ENCODE results near the gene RHOG. TPM values are rescaled to one million over a fixed set of nuclear protein-coding genes. Genes with fewer than 3 reads are reported as not detected.
"Not testable (repeated sequence)": the region's sequence is repeated elsewhere in the genome, so short reads cannot be mapped to it uniquely, and the experiment has no call there.

Gene RHOG
- total and polyA plus RNA-seq, 2 donors (not counting 1 experiment from before 2014, with no cell fraction given): 10.9 to 53.1 TPM

- TF ChIP-seq, protein P1, sequence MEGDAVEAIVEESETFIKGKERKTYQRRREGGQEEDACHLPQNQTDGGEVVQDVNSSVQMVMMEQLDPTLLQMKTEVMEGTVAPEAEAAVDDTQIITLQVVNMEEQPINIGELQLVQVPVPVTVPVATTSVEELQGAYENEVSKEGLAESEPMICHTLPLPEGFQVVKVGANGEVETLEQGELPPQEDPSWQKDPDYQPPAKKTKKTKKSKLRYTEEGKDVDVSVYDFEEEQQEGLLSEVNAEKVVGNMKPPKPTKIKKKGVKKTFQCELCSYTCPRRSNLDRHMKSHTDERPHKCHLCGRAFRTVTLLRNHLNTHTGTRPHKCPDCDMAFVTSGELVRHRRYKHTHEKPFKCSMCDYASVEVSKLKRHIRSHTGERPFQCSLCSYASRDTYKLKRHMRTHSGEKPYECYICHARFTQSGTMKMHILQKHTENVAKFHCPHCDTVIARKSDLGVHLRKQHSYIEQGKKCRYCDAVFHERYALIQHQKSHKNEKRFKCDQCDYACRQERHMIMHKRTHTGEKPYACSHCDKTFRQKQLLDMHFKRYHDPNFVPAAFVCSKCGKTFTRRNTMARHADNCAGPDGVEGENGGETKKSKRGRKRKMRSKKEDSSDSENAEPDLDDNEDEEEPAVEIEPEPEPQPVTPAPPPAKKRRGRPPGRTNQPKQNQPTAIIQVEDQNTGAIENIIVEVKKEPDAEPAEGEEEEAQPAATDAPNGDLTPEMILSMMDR (conservative IDR thresholded peaks at IDR 0.05 in 1 of 2, IDR thresholded peaks at IDR 0.05 in 1 of 2; ENCODE audit: low read depth in 1 of 2, low read length in 2 of 2): no peak
- TF ChIP-seq EZH2 (IDR thresholded peaks at IDR 0.05; ENCODE audit: low read length, missing control alignments): no peak
Observed at GRCh38 chr11:3866206-3866605, 25.4 kb upstream of the RHOG start.

DNA sequence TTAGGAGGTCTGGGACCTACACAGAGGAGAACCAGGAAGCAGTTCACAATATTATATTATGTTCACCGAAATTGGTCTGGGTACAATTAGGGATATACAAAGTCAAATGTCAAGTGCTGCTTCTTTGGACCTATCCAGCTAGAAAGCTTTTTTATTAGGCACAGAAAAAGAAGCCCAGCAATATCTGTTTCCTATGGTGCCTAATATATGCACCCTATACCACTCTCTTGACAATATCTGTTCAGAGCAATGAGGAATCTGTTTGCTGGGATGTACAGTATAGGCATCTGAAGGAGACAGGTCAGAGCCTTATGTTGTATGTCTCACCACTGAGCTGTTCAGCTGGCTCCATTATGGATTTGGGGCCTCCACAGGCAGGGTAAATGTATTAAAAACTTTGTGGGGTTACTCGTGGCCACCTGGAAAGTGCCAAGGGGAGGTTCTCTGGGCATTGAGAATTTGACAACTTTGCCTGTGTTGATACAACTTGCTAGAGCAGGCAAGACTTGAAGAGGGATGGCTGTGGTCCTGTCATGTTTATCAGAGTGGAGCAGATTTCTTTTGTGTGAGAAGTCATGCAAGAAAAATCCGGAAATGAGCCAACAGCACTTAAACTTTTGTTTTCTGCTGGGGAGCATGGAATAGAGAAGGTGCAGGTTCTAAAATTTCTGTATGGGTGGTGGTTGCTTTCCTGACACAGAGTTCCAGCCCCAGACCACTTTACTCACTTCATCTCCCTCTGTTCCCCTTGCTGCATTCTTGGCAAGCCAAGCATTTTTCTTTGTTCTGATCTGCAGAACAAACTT lies 24.8 kb upstream of the RHOG start:
- no peaks in the 10 kb centered on the region for H3K36me3 ChIP-seq (ENCODE audit: control insufficient read depth, insufficient read depth, low read length)
- H3K27ac ChIP-seq (ENCODE audit: insufficient read depth, low read length): no peak overlapping the region
- H3K9me3 ChIP-seq (ENCODE audit: control insufficient read depth, insufficient read depth, low read depth, low read length): no peaks in the 10 kb centered on the region
- H3K79me2 ChIP-seq (ENCODE audit: control insufficient read depth, insufficient read depth, low read length): no peaks in the 10 kb centered on the region
- H4K20me1 ChIP-seq (ENCODE audit: control insufficient read depth, extremely low read depth, insufficient read depth, low read length): no peaks in the 10 kb centered on the region
- peak; percentile 66 to 83 for DNase-seq (ENCODE audit: low read depth in 2 of 2)
- H3K4me3 ChIP-seq (replicated peaks in 1 of 4; ENCODE audit: control extremely low read depth in 1 of 4, insufficient read depth in 1 of 4, low read depth in 3 of 4, low read length in 4 of 4): no peak overlapping the region
- H3K27me3 ChIP-seq (ENCODE audit: control insufficient read depth, insufficient read depth, low read length): no peaks in the 10 kb centered on the region
- peaks cover 2% of the 10 kb centered on the region for H3K4me1 ChIP-seq (ENCODE audit: control insufficient read depth, extremely low read depth, insufficient read depth, low read length)
- H2AFZ ChIP-seq (ENCODE audit: low read length): no peak overlapping the region
- peak overlapping the region; percentile 4 for H3K4me2 ChIP-seq (ENCODE audit: extremely low read depth, insufficient read depth, low read length)
- H3K9ac ChIP-seq (ENCODE audit: insufficient read depth, low read length): no peak overlapping the region
- TF ChIP-seq EZH2 (IDR thresholded peaks at IDR 0.05; ENCODE audit: low read length, missing control alignments): no peak
- TF ChIP-seq, protein P1 (conservative IDR thresholded peaks at IDR 0.05 in 1 of 2, IDR thresholded peaks at IDR 0.05 in 1 of 2; ENCODE audit: low read depth in 1 of 2, low read length in 2 of 2): no peak

More at GRCh38 chr11:3866206-3866605, 25.4 kb upstream of the RHOG start:
- peak overlapping the region; percentile 4 for H3K4me2 ChIP-seq (ENCODE audit: extremely low read depth, insufficient read depth, low read length)
- no peak overlapping the region for H3K9ac ChIP-seq (ENCODE audit: insufficient read depth, low read length)
- no peaks in the 10 kb centered on the region for H3K36me3 ChIP-seq (ENCODE audit: control insufficient read depth, insufficient read depth, low read length)
- no peaks in the 10 kb centered on the region for H3K27me3 ChIP-seq (ENCODE audit: control insufficient read depth, insufficient read depth, low read length)
- H3K9me3 ChIP-seq (ENCODE audit: control insufficient read depth, insufficient read depth, low read depth, low read length): no peaks in the 10 kb centered on the region
- no peak overlapping the region for H3K4me3 ChIP-seq (replicated peaks in 1 of 4; ENCODE audit: control extremely low read depth in 1 of 4, insufficient read depth in 1 of 4, low read depth in 3 of 4, low read length in 4 of 4)
- no peaks in the 10 kb centered on the region for H3K79me2 ChIP-seq (ENCODE audit: control insufficient read depth, insufficient read depth, low read length)
- DNase-seq (ENCODE audit: low read depth in 2 of 2): no peak
- H2AFZ ChIP-seq (ENCODE audit: low read length): no peak overlapping the region
- peaks cover 2% of the 10 kb centered on the region for H3K4me1 ChIP-seq (ENCODE audit: control insufficient read depth, extremely low read depth, insufficient read depth, low read length)
- no peak overlapping the region for H3K27ac ChIP-seq (ENCODE audit: insufficient read depth, low read length)
- H4K20me1 ChIP-seq (ENCODE audit: control insufficient read depth, extremely low read depth, insufficient read depth, low read length): no peaks in the 10 kb centered on the region

DNA sequence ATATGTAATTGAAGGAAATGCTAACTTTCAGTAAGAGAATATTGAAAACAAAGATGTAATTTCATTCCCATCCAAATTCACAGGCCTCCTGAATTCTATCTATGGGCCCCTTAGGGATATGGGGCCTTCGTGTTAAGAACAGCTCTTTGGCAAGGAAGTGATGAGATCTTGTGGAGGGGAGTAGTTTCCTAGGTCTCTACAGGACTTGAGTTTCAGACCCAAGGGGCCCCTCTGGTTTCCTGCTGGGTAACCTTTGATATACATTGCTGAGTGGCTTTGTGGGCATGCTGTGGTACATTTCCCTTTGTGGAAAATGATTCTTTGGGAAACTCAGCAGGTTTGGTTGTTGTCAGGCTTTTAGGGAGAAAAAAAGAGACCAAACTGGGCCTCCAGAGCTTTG lies 20.9 kb upstream of the RHOG start:
- H3K79me2 ChIP-seq (ENCODE audit: control insufficient read depth, insufficient read depth, low read length): peaks cover 3% of the 10 kb centered on the region
- TF ChIP-seq, protein P1 (conservative IDR thresholded peaks at IDR 0.05 in 1 of 2, IDR thresholded peaks at IDR 0.05 in 1 of 2; ENCODE audit: low read depth in 1 of 2, low read length in 2 of 2): no peak
- no peak for TF ChIP-seq EZH2 (IDR thresholded peaks at IDR 0.05; ENCODE audit: low read length, missing control alignments)
- H3K4me3 ChIP-seq (replicated peaks in 1 of 4; ENCODE audit: control extremely low read depth in 1 of 4, insufficient read depth in 1 of 4, low read depth in 3 of 4, low read length in 4 of 4): no peak overlapping the region
- H4K20me1 ChIP-seq (ENCODE audit: control insufficient read depth, extremely low read depth, insufficient read depth, low read length): no peaks in the 10 kb centered on the region
- H3K27me3 ChIP-seq (ENCODE audit: control insufficient read depth, insufficient read depth, low read length): no peaks in the 10 kb centered on the region
- H3K27ac ChIP-seq (ENCODE audit: insufficient read depth, low read length): no peak overlapping the region
- no peaks in the 10 kb centered on the region for H3K36me3 ChIP-seq (ENCODE audit: control insufficient read depth, insufficient read depth, low read length)
- H3K9ac ChIP-seq (ENCODE audit: insufficient read depth, low read length): no peak overlapping the region
- no peak for DNase-seq (ENCODE audit: low read depth in 2 of 2)
- no peaks in the 10 kb centered on the region for H3K9me3 ChIP-seq (ENCODE audit: control insufficient read depth, insufficient read depth, low read depth, low read length)
- no peak overlapping the region for H3K4me2 ChIP-seq (ENCODE audit: extremely low read depth, insufficient read depth, low read length)
- H2AFZ ChIP-seq (ENCODE audit: low read length): no peak overlapping the region
- peaks cover 2% of the 10 kb centered on the region for H3K4me1 ChIP-seq (ENCODE audit: control insufficient read depth, extremely low read depth, insufficient read depth, low read length)

GRCh38 chr11:3860898-3861393 lies 20.2 kb upstream of the RHOG start:
- H3K4me2 ChIP-seq (ENCODE audit: extremely low read depth, insufficient read depth, low read length); H3K4me1 ChIP-seq (ENCODE audit: control insufficient read depth, extremely low read depth, insufficient read depth, low read length); H3K36me3 ChIP-seq (ENCODE audit: control insufficient read depth, insufficient read depth, low read length); H3K27ac ChIP-seq (ENCODE audit: insufficient read depth, low read length); H3K9me3 ChIP-seq (ENCODE audit: control insufficient read depth, insufficient read depth, low read depth, low read length); DNase-seq (ENCODE audit: low read depth in 2 of 2); H3K79me2 ChIP-seq (ENCODE audit: control insufficient read depth, insufficient read depth, low read length); H2AFZ ChIP-seq (ENCODE audit: low read length); H3K27me3 ChIP-seq (ENCODE audit: control insufficient read depth, insufficient read depth, low read length); H3K9ac ChIP-seq (ENCODE audit: insufficient read depth, low read length); H3K4me3 ChIP-seq (replicated peaks in 1 of 4; ENCODE audit: control extremely low read depth in 1 of 4, insufficient read depth in 1 of 4, low read depth in 3 of 4, low read length in 4 of 4); H4K20me1 ChIP-seq (ENCODE audit: control insufficient read depth, extremely low read depth, insufficient read depth, low read length): not testable (repeated sequence)

All from fibroblast of lung (primary cell).